H9 (cell line): ENCODE measurements around the gene SMCO3. TPM values are rescaled to one million over a fixed set of nuclear protein-coding genes. Genes with fewer than 3 reads are reported as not detected.
A peak's percentile ranks its signal among the peaks of the same experiment; 100 is the strongest.

Experiments used
- DNase-seq: peaks from one replicate; pipeline ENCODE4 v3.0.0-alpha.2; 2017
- H2AFZ ChIP-seq: one replicate; pipeline ENCODE4 v1.6.1; 2013; ENCODE audit warnings: mild to moderate bottlenecking, low read length, control low read depth, moderate library complexity
- H2AK5ac ChIP-seq: 2 replicates; pipeline ENCODE4 v1.6.1; 2013; ENCODE audit warnings: low read length, control low read depth, mixed read lengths; ENCODE audit not compliant: insufficient read length
- H2BK120ac ChIP-seq: one replicate; pipeline ENCODE4 v1.6.1; 2013; ENCODE audit warnings: low read depth, mild to moderate bottlenecking, low read length, control low read depth, inconsistent platforms; ENCODE audit not compliant: poor library complexity, severe bottlenecking
- H2BK12ac ChIP-seq: 2 replicates; pipeline ENCODE4 v1.6.1; 2013; ENCODE audit warnings: low read length, control low read depth, mixed read lengths, low read depth; ENCODE audit not compliant: insufficient read length
- H2BK15ac ChIP-seq: 2 replicates; pipeline ENCODE4 v1.6.1; 2013; ENCODE audit warnings: low read depth, low read length, control low read depth
- H2BK20ac ChIP-seq: one replicate; pipeline ENCODE4 v1.6.1; 2013; ENCODE audit warnings: low read depth, mild to moderate bottlenecking, low read length, control low read depth, inconsistent platforms; ENCODE audit not compliant: poor library complexity, severe bottlenecking
- H2BK5ac ChIP-seq: 2 replicates; pipeline ENCODE4 v1.6.1; 2013; ENCODE audit warnings: low read length, control low read depth, mixed read lengths; ENCODE audit not compliant: insufficient read length
- H3K14ac ChIP-seq: 2 replicates; pipeline ENCODE4 v1.6.1; 2013; ENCODE audit warnings: low read length, control low read depth; ENCODE audit not compliant: insufficient read depth
- H3K18ac ChIP-seq: 2 replicates; pipeline ENCODE4 v1.6.1; 2013; ENCODE audit warnings: low read depth, mild to moderate bottlenecking, mixed read lengths, low read length, control low read depth; ENCODE audit not compliant: insufficient read length
- H3K23ac ChIP-seq: 2 replicates; pipeline ENCODE4 v1.6.1; 2013; ENCODE audit warnings: low read length, control low read depth, mixed read lengths, low read depth; ENCODE audit not compliant: insufficient read length
- H3K23me2 ChIP-seq: 2 replicates; pipeline ENCODE4 v1.6.1; 2013; ENCODE audit warnings: low read depth, mild to moderate bottlenecking, mixed read lengths, low read length, control low read depth; ENCODE audit not compliant: insufficient read length, poor library complexity, severe bottlenecking
- H3K27ac ChIP-seq: 2 replicates; pipeline ENCODE4 v1.5.1; 2013; ENCODE audit warnings: low read length, control low read depth, mixed read lengths, low read depth; ENCODE audit not compliant: insufficient read length
- H3K27me3 ChIP-seq: 2 replicates; pipeline ENCODE4 v1.6.1; 2013; ENCODE audit warnings: low read length, control low read depth, inconsistent platforms; ENCODE audit not compliant: insufficient read depth
- H3K4ac ChIP-seq: 2 replicates; pipeline ENCODE4 v1.6.1; 2013; ENCODE audit warnings: low read depth, mild to moderate bottlenecking, control low read depth, inconsistent platforms, low read length, moderate library complexity
- H3K4me1 ChIP-seq: 2 replicates; pipeline ENCODE4 v1.6.1; 2013; ENCODE audit warnings: low read length, control low read depth, inconsistent platforms; ENCODE audit not compliant: insufficient read depth
- H3K4me2 ChIP-seq: 2 replicates; pipeline ENCODE4 v1.6.1; 2013; ENCODE audit warnings: low read length, control low read depth, mixed read lengths; ENCODE audit not compliant: insufficient read length, insufficient read depth
- H3K56ac ChIP-seq: 2 replicates; pipeline ENCODE4 v1.6.1; 2013; ENCODE audit warnings: low read depth, mild to moderate bottlenecking, mixed read lengths, low read length, control low read depth; ENCODE audit not compliant: insufficient read length
- H3K79me1 ChIP-seq: 2 replicates; pipeline ENCODE4 v1.6.1; 2013; ENCODE audit warnings: low read depth, mild to moderate bottlenecking, moderate library complexity, low read length, control low read depth, inconsistent platforms; ENCODE audit not compliant: insufficient read depth, poor library complexity, severe bottlenecking
- H3K79me2 ChIP-seq: 2 replicates; pipeline ENCODE4 v1.6.1; 2013; ENCODE audit warnings: low read length, control low read depth, inconsistent platforms; ENCODE audit not compliant: insufficient read depth
- H3K9ac ChIP-seq: 2 replicates; pipeline ENCODE4 v1.6.1; 2013; ENCODE audit warnings: low read length, control low read depth, mixed read lengths; ENCODE audit not compliant: insufficient read length; ENCODE audit errors: extremely low read depth
- H3K9me3 ChIP-seq: one replicate; pipeline ENCODE4 v1.6.1; 2013; ENCODE audit warnings: low read depth, low read length, inconsistent platforms; ENCODE audit not compliant: control insufficient read depth
- H3T11ph ChIP-seq: one replicate; pipeline ENCODE4 v1.6.1; 2013; ENCODE audit warnings: mild to moderate bottlenecking, low read length, control low read depth, inconsistent platforms
- H4K20me1 ChIP-seq: one replicate; pipeline ENCODE4 v1.6.1; 2013; ENCODE audit not compliant: control insufficient read depth, insufficient read length, insufficient read depth
- H4K5ac ChIP-seq: 2 replicates; pipeline ENCODE4 v1.6.1; 2013; ENCODE audit warnings: low read depth, mild to moderate bottlenecking, mixed read lengths, low read length, control low read depth; ENCODE audit not compliant: insufficient read length
- H4K8ac ChIP-seq: replicated peaks from 2 replicates; pipeline ENCODE4 v1.6.1; 2013; ENCODE audit warnings: low read length, control low read depth, mixed read lengths, low read depth; ENCODE audit not compliant: insufficient read length
- H4K91ac ChIP-seq: 2 replicates; pipeline ENCODE4 v1.6.1; 2013; ENCODE audit warnings: low read depth, mild to moderate bottlenecking, moderate library complexity, mixed read lengths, low read length, control low read depth; ENCODE audit not compliant: insufficient read length
- H3K27ac Mint-ChIP-seq, 3 experiments: 2 replicates in 2 of 3; 3 replicates in 1 of 3; pipeline ENCODE4 v1.8.0; 2020 to 2021; ENCODE audit warnings: mixed read lengths in 3 of 3, mild to moderate bottlenecking in 1 of 3, moderate library complexity in 1 of 3
- H3K27me3 Mint-ChIP-seq: 2 replicates; pipeline ENCODE4 v1.8.0; 2021; ENCODE audit warnings: low read depth, mild to moderate bottlenecking, moderate library complexity, mixed read lengths
- H3K36me3 Mint-ChIP-seq, 3 experiments: 2 replicates in 2 of 3; 3 replicates in 1 of 3; pipeline ENCODE4 v1.8.0; 2020 to 2021; ENCODE audit warnings: low read depth in 3 of 3, mixed read lengths in 3 of 3; ENCODE audit not compliant: insufficient read depth in 1 of 3
- H3K4me1 Mint-ChIP-seq, 2 experiments: 2 replicates each; pipeline ENCODE4 v1.8.0; 2020; ENCODE audit warnings: mixed read lengths in 2 of 2
- H3K4me3 Mint-ChIP-seq, 2 experiments: 2 replicates in 1 of 2; 3 replicates in 1 of 2; pipeline ENCODE4 v1.8.0; 2020 to 2021; ENCODE audit warnings: mild to moderate bottlenecking in 2 of 2, mixed read lengths in 2 of 2, moderate library complexity in 1 of 2
- H3K9me3 Mint-ChIP-seq, 2 experiments: 2 replicates in 1 of 2; 3 replicates in 1 of 2; pipeline ENCODE4 v1.8.0; 2020; ENCODE audit warnings: mild to moderate bottlenecking in 2 of 2, mixed read lengths in 2 of 2, moderate library complexity in 1 of 2
- WGBS: extraction: QIAGEN DNeasy Blood & Tissue Kit; methylation state at CpG from one replicate; pipeline ENCODE4 v1.1.7; 2013; ENCODE audit warnings: missing lambda C conversion rate, low lambda C conversion rate, mixed read lengths; ENCODE audit not compliant: insufficient read length; ENCODE audit errors: extremely low coverage; 5-methylcytosine and 5-hydroxymethylcytosine counted together
- total RNA-seq: library from RNA; stranded (reverse); gene quantifications from 2 replicates; pipeline ENCODE4 v1.2.1, GENCODE V29; 2021
- TF ChIP-seq, protein P1 (sequence below): fragments of 200-600 bp; sonication (generic); conservative IDR thresholded peaks from 3 replicates; pipeline ENCODE4 v1.8.0; 2021; ENCODE audit warnings: antibody characterized with exemption, mild to moderate bottlenecking

Gene SMCO3
- total RNA-seq, 1 experiment from 2014 or later = not detected

DNA sequence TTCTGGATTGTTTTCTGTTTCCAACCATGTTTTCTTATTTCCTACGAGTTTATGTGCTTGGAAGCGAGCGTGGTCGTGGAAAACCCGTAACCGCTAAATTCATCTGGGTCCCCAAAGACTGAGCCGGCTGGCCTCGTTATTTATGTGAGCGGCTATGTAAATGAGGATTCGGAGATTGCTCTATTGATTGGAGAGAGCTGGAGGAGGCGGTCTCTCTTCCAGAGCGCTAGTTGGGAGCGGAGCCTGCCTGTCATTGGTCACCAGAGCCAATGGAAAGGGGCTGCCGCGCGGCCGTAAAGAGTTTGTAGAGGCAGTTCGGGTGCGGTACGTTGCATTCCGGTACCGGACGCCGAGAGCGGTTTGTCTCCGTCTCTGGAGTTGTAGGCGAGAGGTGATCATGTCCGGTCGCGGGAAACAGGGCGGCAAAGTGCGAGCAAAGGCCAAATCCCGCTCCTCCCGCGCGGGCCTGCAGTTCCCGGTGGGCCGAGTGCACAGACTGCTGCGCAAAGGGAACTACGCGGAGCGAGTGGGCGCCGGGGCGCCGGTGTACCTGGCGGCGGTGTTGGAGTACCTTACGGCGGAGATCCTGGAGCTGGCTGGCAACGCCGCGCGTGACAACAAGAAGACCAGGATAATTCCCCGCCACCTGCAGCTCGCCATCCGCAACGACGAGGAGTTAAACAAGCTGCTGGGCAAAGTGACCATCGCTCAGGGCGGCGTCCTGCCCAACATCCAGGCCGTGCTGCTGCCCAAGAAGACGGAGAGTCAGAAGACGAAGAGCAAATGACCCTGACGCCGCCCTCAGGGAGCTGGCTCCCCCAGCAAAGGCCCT lies 39.7 kb downstream of the SMCO3 start:
- no CpG with 5 or more reads among the region's 67 CpGs for WGBS
- Histone ChIP-seq H3K4ac (no peak overlapping the region), H3K27ac (no peak overlapping the region), H4K5ac (no peak overlapping the region), H4K20me1 (peaks cover 3% of the 10 kb centered on the region), H3K4me2 (peak overlapping the region; percentile 75), H3K27me3 (no peaks in the 10 kb centered on the region), H2BK12ac (no peak overlapping the region), H4K91ac (no peak overlapping the region), H2BK15ac (no peak overlapping the region), H3K23ac (no peak overlapping the region), H3T11ph (no peak overlapping the region), H2AFZ (no peak overlapping the region), H3K79me2 (no peaks in the 10 kb centered on the region; the same call in 1 of the 2 replicates), H2AK5ac (no peak overlapping the region), H3K9me3 (no peaks in the 10 kb centered on the region), H3K56ac (no peak overlapping the region), H2BK120ac (no peak overlapping the region), H3K23me2 (peaks cover 17% of the 10 kb centered on the region), H3K79me1 (no peaks in the 10 kb centered on the region), H3K18ac (peak overlapping the region; percentile 65), H2BK20ac (no peak overlapping the region), H2BK5ac (no peak overlapping the region), H3K4me1 (no peaks in the 10 kb centered on the region), H4K8ac (no peak overlapping the region), H3K9ac (peak overlapping the region; percentile 76), H3K14ac (peak overlapping the region; percentile 84)
- Mint-ChIP-seq H3K9me3 (no peaks in the 10 kb centered on the region; a peak in 1 of 5 replicates), H3K27ac (peak overlapping the region; percentile 88 to 98 (median 94)), H3K27me3 (peaks cover 5% of the 10 kb centered on the region; the same call in 1 of the 2 replicates), H3K4me3 (peak overlapping the region; percentile 96 to 98), H3K36me3 (peaks cover 0 to 5% (median 0%) of the 10 kb centered on the region in 3 experiments; a peak in 3 of 7 replicates), H3K4me1 (peaks cover 37 to 45% of the 10 kb centered on the region in 2 experiments)
- TF ChIP-seq, protein P1, sequence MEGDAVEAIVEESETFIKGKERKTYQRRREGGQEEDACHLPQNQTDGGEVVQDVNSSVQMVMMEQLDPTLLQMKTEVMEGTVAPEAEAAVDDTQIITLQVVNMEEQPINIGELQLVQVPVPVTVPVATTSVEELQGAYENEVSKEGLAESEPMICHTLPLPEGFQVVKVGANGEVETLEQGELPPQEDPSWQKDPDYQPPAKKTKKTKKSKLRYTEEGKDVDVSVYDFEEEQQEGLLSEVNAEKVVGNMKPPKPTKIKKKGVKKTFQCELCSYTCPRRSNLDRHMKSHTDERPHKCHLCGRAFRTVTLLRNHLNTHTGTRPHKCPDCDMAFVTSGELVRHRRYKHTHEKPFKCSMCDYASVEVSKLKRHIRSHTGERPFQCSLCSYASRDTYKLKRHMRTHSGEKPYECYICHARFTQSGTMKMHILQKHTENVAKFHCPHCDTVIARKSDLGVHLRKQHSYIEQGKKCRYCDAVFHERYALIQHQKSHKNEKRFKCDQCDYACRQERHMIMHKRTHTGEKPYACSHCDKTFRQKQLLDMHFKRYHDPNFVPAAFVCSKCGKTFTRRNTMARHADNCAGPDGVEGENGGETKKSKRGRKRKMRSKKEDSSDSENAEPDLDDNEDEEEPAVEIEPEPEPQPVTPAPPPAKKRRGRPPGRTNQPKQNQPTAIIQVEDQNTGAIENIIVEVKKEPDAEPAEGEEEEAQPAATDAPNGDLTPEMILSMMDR = no peak
- DNase-seq = peak; percentile 98
